ENCODE measurements around the gene PCDHA6. TPM values are rescaled to one million over a fixed set of nuclear protein-coding genes. Genes with fewer than 3 reads are reported as not detected.

PCDHA6 gene
- total and polyA plus RNA-seq, 2 of the 8 experiments (the other 6 are each of a cell fraction or from before 2014, with no cell fraction given) = 0.71 to 7.1 TPM

DNA sequence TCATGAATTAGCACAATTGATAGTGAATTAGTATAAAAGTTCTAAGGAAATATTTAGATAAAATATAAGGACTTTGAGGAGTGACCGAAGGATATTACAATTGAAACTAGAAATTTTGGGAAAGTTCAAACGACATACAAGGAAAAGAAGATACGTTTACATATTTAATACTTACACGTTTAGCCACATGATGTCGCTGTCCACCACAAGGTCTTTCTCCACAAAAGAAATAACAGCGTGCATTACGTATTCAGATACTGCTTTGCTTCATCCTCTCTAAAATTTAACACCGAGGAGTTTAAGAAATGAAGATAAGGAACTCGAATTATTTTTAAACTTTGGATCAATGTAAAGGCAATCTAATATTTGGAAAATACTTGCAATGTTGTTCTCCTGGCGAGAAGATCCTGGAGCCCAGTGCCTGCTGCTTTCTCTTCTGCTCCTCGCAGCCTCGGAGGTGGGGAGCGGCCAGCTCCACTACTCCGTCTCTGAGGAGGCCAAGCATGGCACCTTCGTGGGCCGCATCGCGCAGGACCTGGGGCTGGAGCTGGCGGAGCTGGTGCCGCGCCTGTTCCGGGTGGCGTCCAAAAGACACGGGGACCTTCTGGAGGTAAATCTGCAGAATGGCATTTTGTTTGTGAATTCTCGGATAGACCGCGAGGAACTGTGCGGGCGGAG, 26.8 kb upstream of the PCDHA6 start, which contains the start of gene PCDHA3 (continued):
- TF ChIP-seq, protein P1, sequence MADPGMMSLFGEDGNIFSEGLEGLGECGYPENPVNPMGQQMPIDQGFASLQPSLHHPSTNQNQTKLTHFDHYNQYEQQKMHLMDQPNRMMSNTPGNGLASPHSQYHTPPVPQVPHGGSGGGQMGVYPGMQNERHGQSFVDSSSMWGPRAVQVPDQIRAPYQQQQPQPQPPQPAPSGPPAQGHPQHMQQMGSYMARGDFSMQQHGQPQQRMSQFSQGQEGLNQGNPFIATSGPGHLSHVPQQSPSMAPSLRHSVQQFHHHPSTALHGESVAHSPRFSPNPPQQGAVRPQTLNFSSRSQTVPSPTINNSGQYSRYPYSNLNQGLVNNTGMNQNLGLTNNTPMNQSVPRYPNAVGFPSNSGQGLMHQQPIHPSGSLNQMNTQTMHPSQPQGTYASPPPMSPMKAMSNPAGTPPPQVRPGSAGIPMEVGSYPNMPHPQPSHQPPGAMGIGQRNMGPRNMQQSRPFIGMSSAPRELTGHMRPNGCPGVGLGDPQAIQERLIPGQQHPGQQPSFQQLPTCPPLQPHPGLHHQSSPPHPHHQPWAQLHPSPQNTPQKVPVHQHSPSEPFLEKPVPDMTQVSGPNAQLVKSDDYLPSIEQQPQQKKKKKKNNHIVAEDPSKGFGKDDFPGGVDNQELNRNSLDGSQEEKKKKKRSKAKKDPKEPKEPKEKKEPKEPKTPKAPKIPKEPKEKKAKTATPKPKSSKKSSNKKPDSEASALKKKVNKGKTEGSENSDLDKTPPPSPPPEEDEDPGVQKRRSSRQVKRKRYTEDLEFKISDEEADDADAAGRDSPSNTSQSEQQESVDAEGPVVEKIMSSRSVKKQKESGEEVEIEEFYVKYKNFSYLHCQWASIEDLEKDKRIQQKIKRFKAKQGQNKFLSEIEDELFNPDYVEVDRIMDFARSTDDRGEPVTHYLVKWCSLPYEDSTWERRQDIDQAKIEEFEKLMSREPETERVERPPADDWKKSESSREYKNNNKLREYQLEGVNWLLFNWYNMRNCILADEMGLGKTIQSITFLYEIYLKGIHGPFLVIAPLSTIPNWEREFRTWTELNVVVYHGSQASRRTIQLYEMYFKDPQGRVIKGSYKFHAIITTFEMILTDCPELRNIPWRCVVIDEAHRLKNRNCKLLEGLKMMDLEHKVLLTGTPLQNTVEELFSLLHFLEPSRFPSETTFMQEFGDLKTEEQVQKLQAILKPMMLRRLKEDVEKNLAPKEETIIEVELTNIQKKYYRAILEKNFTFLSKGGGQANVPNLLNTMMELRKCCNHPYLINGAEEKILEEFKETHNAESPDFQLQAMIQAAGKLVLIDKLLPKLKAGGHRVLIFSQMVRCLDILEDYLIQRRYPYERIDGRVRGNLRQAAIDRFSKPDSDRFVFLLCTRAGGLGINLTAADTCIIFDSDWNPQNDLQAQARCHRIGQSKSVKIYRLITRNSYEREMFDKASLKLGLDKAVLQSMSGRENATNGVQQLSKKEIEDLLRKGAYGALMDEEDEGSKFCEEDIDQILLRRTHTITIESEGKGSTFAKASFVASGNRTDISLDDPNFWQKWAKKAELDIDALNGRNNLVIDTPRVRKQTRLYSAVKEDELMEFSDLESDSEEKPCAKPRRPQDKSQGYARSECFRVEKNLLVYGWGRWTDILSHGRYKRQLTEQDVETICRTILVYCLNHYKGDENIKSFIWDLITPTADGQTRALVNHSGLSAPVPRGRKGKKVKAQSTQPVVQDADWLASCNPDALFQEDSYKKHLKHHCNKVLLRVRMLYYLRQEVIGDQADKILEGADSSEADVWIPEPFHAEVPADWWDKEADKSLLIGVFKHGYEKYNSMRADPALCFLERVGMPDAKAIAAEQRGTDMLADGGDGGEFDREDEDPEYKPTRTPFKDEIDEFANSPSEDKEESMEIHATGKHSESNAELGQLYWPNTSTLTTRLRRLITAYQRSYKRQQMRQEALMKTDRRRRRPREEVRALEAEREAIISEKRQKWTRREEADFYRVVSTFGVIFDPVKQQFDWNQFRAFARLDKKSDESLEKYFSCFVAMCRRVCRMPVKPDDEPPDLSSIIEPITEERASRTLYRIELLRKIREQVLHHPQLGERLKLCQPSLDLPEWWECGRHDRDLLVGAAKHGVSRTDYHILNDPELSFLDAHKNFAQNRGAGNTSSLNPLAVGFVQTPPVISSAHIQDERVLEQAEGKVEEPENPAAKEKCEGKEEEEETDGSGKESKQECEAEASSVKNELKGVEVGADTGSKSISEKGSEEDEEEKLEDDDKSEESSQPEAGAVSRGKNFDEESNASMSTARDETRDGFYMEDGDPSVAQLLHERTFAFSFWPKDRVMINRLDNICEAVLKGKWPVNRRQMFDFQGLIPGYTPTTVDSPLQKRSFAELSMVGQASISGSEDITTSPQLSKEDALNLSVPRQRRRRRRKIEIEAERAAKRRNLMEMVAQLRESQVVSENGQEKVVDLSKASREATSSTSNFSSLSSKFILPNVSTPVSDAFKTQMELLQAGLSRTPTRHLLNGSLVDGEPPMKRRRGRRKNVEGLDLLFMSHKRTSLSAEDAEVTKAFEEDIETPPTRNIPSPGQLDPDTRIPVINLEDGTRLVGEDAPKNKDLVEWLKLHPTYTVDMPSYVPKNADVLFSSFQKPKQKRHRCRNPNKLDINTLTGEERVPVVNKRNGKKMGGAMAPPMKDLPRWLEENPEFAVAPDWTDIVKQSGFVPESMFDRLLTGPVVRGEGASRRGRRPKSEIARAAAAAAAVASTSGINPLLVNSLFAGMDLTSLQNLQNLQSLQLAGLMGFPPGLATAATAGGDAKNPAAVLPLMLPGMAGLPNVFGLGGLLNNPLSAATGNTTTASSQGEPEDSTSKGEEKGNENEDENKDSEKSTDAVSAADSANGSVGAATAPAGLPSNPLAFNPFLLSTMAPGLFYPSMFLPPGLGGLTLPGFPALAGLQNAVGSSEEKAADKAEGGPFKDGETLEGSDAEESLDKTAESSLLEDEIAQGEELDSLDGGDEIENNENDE (IDR thresholded peaks at IDR 0.05; ENCODE audit: insufficient replicate concordance, low read length) = no peak
